Neural progenitor cell (in vitro differentiated cells): ENCODE measurements around the gene GAS1.

Experiments used
- EZH2 ChIP-seq: fragments of 200-600 bp; sonication (generic); IDR thresholded peaks from 2 replicates; pipeline ENCODE4 v1.6.1; 2017; ENCODE audit warnings: antibody characterized with exemption, mild to moderate bottlenecking, moderate library complexity
- EZH2phosphoT487 ChIP-seq: fragments of 200-600 bp; sonication (generic); IDR thresholded peaks from 2 replicates; pipeline ENCODE4 v1.6.1; 2017; ENCODE audit warnings: antibody characterized with exemption
- TF ChIP-seq, protein P1 (sequence below): fragments of 200-600 bp; sonication (generic); IDR thresholded peaks from 2 replicates; pipeline ENCODE4 v1.5.1; 2017; ENCODE audit warnings: antibody characterized with exemption, mild to moderate bottlenecking

DNA sequence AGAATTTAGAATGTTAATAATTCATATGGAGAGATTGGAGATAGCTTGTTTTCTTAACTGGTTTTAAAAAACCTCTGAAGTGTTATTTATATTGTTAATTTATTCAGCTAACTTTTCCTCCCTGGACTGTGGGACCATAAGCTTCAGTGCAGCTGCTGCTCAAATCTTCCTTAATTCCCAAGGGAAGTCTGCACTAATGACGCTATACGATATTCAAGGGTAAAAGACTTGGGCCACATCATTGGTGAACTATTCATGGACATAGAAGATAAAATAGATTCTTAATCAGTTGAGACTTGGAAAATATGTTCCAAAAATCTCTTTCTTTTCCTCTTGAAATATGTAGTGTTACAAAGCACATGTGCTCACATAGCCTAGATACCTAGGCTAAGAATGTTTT, 31.1 kb upstream of the GAS1 start:
- TF ChIP-seq, protein P1, sequence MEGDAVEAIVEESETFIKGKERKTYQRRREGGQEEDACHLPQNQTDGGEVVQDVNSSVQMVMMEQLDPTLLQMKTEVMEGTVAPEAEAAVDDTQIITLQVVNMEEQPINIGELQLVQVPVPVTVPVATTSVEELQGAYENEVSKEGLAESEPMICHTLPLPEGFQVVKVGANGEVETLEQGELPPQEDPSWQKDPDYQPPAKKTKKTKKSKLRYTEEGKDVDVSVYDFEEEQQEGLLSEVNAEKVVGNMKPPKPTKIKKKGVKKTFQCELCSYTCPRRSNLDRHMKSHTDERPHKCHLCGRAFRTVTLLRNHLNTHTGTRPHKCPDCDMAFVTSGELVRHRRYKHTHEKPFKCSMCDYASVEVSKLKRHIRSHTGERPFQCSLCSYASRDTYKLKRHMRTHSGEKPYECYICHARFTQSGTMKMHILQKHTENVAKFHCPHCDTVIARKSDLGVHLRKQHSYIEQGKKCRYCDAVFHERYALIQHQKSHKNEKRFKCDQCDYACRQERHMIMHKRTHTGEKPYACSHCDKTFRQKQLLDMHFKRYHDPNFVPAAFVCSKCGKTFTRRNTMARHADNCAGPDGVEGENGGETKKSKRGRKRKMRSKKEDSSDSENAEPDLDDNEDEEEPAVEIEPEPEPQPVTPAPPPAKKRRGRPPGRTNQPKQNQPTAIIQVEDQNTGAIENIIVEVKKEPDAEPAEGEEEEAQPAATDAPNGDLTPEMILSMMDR: no peak
- TF ChIP-seq EZH2: no peak
- no peak for TF ChIP-seq EZH2phosphoT487
